GM06990 (cell line): ENCODE results near the gene GPR62.
A peak's percentile ranks its signal among the peaks of the same experiment; 100 is the strongest.

Experiments used
- DNase-seq: peaks from one replicate; pipeline ENCODE4 v3.0.0-alpha.2; 2011; ENCODE audit not compliant: insufficient read length; ENCODE audit errors: extremely low read depth
- H3K27me3 ChIP-seq: replicated peaks from 2 replicates; pipeline ENCODE4 v1.6.0; 2011; ENCODE audit warnings: low read length; ENCODE audit not compliant: control insufficient read depth, insufficient read depth
- H3K36me3 ChIP-seq: 2 replicates; pipeline ENCODE4 v1.5.1; 2011; ENCODE audit warnings: low read length; ENCODE audit not compliant: control insufficient read depth, insufficient read depth
- H3K4me3 ChIP-seq: replicated peaks from 2 replicates; pipeline ENCODE4 v1.5.1; 2011; ENCODE audit warnings: low read depth, mild to moderate bottlenecking, control low read depth, low read length
- TF ChIP-seq, protein P1 (sequence below): IDR thresholded peaks from 2 replicates; pipeline ENCODE4 v1.5.1; 2011; ENCODE audit warnings: low read length, control low read depth, mild to moderate bottlenecking, inconsistent platforms; ENCODE audit not compliant: insufficient read depth, poor library complexity, severe bottlenecking

The GPR62 gene

GRCh38 chr3:51975852-51976549 is 20.8 kb downstream of the GPR62 start:
- H3K4me3 ChIP-seq = peak overlapping the region; percentile 97
- no peaks in the 10 kb centered on the region for H3K27me3 ChIP-seq
- TF ChIP-seq, protein P1, sequence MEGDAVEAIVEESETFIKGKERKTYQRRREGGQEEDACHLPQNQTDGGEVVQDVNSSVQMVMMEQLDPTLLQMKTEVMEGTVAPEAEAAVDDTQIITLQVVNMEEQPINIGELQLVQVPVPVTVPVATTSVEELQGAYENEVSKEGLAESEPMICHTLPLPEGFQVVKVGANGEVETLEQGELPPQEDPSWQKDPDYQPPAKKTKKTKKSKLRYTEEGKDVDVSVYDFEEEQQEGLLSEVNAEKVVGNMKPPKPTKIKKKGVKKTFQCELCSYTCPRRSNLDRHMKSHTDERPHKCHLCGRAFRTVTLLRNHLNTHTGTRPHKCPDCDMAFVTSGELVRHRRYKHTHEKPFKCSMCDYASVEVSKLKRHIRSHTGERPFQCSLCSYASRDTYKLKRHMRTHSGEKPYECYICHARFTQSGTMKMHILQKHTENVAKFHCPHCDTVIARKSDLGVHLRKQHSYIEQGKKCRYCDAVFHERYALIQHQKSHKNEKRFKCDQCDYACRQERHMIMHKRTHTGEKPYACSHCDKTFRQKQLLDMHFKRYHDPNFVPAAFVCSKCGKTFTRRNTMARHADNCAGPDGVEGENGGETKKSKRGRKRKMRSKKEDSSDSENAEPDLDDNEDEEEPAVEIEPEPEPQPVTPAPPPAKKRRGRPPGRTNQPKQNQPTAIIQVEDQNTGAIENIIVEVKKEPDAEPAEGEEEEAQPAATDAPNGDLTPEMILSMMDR = no peak
- DNase-seq = peak; percentile 43
- no peaks in the 10 kb centered on the region for H3K36me3 ChIP-seq

DNA sequence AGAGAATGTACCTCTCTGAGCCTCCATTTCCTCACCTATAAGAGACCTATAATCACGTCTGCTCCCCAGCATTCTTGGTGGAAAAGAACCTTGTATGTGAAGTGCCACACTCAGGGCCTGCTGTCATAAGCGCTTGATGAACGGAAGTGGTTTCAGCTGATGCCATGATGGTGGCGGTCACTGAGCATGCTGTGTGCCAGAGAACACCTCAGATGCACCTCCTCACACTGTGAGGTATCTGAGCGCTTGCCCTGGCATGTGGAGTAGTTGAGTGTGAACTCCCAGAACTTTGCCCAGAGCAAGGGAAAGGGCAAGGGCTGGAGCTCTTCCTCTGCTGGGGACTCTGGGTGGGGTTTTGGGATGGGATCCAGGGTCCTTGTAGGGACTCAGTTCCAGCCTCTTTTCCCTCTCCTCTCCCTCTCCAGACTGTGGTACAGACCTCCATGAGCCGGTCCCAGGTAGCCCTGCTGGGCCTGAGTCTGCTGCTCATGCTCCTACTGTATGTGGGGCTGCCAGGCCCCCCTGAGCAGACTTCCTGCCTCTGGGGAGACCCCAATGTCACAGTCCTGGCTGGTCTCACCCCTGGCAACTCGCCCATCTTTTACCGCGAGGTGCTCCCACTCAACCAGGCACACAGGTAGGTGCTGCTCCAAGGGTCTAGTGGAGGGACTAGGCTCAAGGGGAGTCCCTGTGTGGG is 22.4 kb downstream of the GPR62 start:
- no peaks in the 10 kb centered on the region for H3K27me3 ChIP-seq
- H3K4me3 ChIP-seq = no peak overlapping the region
- H3K36me3 ChIP-seq = no peaks in the 10 kb centered on the region
- TF ChIP-seq, protein P1 = no peak
- no peak for DNase-seq

GRCh38 chr3:51978143-51978502 is 22.9 kb downstream of the GPR62 start:
- TF ChIP-seq, protein P1 = no peak
- Histone ChIP-seq H3K27me3 (no peaks in the 10 kb centered on the region), H3K4me3 (no peak overlapping the region), H3K36me3 (no peaks in the 10 kb centered on the region)
- no peak for DNase-seq

- no peak for DNase-seq
- no peak overlapping the region for H3K4me3 ChIP-seq
- H3K27me3 ChIP-seq = no peaks in the 10 kb centered on the region
- TF ChIP-seq, protein P1 = no peak
- no peaks in the 10 kb centered on the region for H3K36me3 ChIP-seq
These were observed 25.1 kb downstream of the GPR62 start for GRCh38 chr3:51980253-51980652.

DNA sequence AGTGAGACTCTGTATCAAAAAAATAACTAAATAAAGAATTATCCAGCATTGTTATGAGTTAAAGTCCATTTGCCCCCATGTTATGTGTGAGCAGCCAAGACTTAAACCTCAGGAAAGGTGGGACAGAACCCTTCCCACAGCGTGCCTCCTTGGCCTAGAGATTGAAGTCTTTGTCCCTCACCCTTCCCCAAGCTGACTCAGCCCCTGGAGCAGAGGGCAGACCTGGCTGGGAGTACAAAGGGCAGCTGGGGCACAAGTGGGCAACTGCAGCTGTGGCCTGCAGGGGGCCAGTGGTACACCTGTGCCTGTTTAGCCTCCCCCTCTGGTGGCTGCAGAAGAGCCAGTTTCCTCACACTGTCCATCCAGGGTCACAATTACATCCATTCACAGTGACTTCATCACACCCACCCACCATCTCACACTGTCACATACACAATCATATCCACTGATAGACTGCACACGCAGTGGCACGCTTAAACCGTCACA is 27.2 kb downstream of the GPR62 start:
- Histone ChIP-seq H3K36me3 (no peaks in the 10 kb centered on the region), H3K4me3 (peak overlapping the region; percentile 62), H3K27me3 (no peaks in the 10 kb centered on the region)
- DNase-seq = no peak
- TF ChIP-seq, protein P1 = peak; percentile 79
